Measurements from ENCODE around the gene FAM53B. TPM values are rescaled to one million over a fixed set of nuclear protein-coding genes. Genes with fewer than 3 reads are reported as not detected.

Gene FAM53B
- total and polyA plus RNA-seq, 8 donors = 12.8 to 34.6 (median 23.0) TPM

DNA sequence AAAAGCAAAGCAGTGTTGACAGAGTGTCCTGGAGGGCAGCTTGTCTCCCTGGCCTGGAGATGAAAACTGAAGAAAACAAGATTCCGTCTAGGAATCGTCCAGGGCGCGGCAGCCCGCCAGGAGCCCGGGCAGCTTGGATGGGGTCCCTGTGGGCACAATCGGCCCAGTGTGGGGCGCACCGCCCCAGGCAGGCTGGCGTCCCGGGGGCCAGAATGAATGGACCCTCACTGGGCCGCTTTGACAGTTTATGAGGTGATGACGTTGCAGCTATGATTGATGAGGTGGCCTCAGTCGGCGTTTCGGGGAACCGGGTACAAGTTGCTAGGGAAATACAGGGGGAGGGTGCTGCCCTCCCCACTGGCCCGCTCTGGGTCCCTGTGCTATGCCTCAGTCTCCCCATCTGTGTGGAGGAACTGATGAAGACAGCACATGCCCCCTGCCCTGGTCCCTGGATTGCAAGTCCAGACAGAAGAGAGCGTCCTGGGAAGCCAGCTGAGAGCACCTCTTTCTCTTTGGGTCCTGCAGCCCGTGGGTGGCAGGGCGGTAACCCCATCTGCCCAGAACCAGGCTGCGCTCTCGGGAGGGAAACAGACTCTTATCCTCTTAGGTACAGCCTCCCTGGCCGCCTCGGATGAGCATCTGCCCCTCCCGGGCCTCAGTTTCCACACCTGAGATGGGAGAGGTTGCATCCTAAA is 151.3 kb downstream of the FAM53B start:
- H3K4me3 ChIP-seq = no peak overlapping the region
- H3K4me1 ChIP-seq = peaks cover 0 to 9% of the 10 kb centered on the region in 2 donors
- intact Hi-C loops (cut with DNase I) = no loop called here
- no peaks in the 10 kb centered on the region for H3K36me3 ChIP-seq
- DNase-seq (peak in 1 of 4 donors; percentile 64), ATAC-seq (no peak)
- H3K9me3 ChIP-seq = peaks cover 0 to 2% of the 10 kb centered on the region in 2 donors
- no peak for TF ChIP-seq CTCF (IDR thresholded peaks at IDR 0.05)
- no peak overlapping the region for H3K27ac ChIP-seq
- H3K27me3 ChIP-seq = no peaks in the 10 kb centered on the region

GRCh38 chr10:124592101-124592500 is 152.1 kb downstream of the FAM53B start:
- no peaks in the 10 kb centered on the region for H3K36me3 ChIP-seq
- intact Hi-C loops (cut with DNase I) = no loop called here
- H3K4me1 ChIP-seq = peaks cover 0 to 9% of the 10 kb centered on the region in 2 donors
- DNase-seq = peak in 1 of 4 donors; percentile 67
- no peak for ATAC-seq
- peaks cover 0 to 2% of the 10 kb centered on the region in 2 donors for H3K9me3 ChIP-seq
- no peak for TF ChIP-seq CTCF (IDR thresholded peaks at IDR 0.05)
- no peak overlapping the region for H3K4me3 ChIP-seq
- H3K27me3 ChIP-seq = no peaks in the 10 kb centered on the region
- H3K27ac ChIP-seq = no peak overlapping the region

DNA sequence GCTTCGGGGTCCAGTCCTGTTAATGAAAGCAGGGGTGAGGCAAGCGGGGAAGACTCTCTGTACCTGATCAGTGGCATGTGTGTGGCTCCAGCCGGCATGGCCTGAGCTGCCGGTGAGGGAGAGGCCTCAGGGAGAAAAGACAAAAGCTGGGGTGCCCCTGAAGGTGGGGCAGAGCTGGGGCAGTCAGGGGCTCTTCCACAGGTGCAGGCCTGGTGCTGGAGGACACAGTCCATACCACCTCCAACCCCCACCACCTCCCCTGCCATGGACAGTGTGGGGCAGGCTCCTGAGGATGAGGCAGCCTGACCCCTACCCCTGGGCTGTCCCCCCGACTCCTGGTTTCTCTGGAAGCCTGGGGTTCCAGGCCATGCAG is 153.1 kb downstream of the FAM53B start:
- intact Hi-C loops (cut with DNase I) = no loop called here
- Histone ChIP-seq H3K4me1 (peaks cover 0 to 9% of the 10 kb centered on the region in 2 donors), H3K9me3 (peaks cover 0 to 2% of the 10 kb centered on the region in 2 donors), H3K27ac (no peak overlapping the region), H3K27me3 (no peaks in the 10 kb centered on the region), H3K36me3 (no peaks in the 10 kb centered on the region), H3K4me3 (no peak overlapping the region)
- DNase-seq (peak in 1 of 4 donors; percentile 43), ATAC-seq (no peak)
- no peak for TF ChIP-seq CTCF (IDR thresholded peaks at IDR 0.05)

- intact Hi-C loops (cut with DNase I) = no loop called here
- H3K27ac ChIP-seq = no peak overlapping the region
- H3K36me3 ChIP-seq = no peaks in the 10 kb centered on the region
- ATAC-seq (peak; percentile 9), DNase-seq (peak in 1 of 4 donors; percentile 34)
- no peak overlapping the region for H3K4me3 ChIP-seq
- H3K27me3 ChIP-seq = no peaks in the 10 kb centered on the region
- peaks cover 0 to 9% of the 10 kb centered on the region in 2 donors for H3K4me1 ChIP-seq
- TF ChIP-seq CTCF (IDR thresholded peaks at IDR 0.05) = no peak
- H3K9me3 ChIP-seq = peaks cover 0 to 2% of the 10 kb centered on the region in 2 donors
Observed at GRCh38 chr10:124590216-124591122, 153.7 kb downstream of the FAM53B start.

DNA sequence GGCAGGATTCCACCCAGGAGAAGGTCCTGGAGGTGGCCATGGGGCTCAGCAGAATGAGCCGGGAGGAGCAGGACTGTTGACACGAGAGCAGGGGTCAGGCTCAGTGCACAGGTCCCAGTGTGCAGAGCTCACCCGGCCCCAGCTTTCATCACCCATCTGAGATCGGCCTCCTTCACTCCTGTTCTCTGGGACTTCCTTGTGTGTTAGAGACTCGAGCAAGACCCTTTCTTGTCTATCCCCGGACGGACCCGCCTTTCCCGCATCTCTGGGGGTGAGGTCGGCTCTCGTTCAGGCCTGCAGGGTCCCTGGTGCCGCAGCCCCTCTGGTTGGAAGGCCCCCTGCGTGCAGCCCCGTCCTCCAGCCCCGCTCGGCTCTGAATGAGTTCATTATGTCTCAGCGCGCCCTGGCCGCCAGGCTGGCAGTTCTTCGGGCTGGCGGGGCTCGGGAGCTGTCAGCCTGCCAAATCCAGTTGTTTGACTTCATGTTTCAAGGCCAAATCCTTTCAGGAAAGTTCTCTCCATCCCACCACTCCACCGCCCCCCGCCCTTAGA is 154.6 kb downstream of the FAM53B start:
- Histone ChIP-seq H3K9me3 (peaks cover 0 to 2% of the 10 kb centered on the region in 2 donors), H3K36me3 (no peaks in the 10 kb centered on the region), H3K4me3 (no peak overlapping the region), H3K27ac (no peak overlapping the region), H3K4me1 (peaks cover 0 to 9% of the 10 kb centered on the region in 2 donors), H3K27me3 (no peaks in the 10 kb centered on the region)
- DNase-seq = peak in 3 of 4 donors; percentile 31 to 77 (median 64)
- peak; percentile 43 for ATAC-seq
- no peak for TF ChIP-seq CTCF (IDR thresholded peaks at IDR 0.05)
- intact Hi-C loops (cut with DNase I) = no loop called here
